HG03039 (cell line): ENCODE results near the gene DCP1B.

Experiments
- ATAC-seq: cut with Tn5 transposase; IDR thresholded peaks from one replicate; pipeline ENCODE4 v1.9.1; 2021; ENCODE audit warnings: mild to moderate bottlenecking, moderate library complexity; ENCODE audit not compliant: unreplicated experiment

DCP1B gene

DNA sequence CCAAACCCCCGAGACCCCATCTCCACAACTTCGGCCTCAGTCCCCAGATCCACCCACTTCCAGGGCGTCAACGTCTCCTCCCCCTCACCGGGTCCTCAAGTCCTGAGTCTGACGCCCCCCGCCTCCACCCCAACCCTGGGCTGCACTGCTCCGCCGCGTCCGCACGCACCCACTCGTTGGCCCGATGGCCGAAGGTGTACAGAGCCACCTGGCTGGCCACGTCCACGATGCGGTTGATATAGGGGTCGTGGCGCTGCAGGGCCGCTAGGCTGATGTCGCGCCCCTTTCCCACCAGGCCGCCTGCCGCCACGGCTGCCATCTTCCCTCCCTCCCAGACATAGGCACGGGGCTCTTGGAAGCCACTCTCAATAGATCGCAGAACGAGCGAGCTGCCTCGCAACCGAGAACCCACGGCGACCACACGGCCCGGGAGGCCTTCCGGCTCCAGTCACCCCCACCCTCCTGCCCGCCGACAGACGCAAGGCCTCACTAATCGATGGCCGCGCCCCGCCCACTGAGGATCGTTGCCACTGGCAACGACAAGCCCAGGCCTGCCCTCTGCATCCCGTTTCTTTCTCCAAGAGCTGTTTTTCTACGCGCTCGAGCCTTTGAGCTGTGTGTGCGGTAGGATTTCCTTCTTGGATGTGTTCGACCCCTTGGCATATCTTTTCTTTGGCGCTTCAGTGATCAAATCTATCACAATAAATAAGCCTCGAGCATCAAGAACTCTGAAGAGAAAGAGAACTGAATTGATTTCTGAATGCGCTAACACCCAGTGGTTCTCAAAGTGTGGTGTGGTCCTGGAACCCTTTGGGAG is at the start of gene DCP1B:
TSS of gene DCP1B (minus strand) at position 345 of the 817 bp plus-strand sequence. CDS start at position 319, 26 bp downstream.
- peak; percentile 96 for ATAC-seq

DNA sequence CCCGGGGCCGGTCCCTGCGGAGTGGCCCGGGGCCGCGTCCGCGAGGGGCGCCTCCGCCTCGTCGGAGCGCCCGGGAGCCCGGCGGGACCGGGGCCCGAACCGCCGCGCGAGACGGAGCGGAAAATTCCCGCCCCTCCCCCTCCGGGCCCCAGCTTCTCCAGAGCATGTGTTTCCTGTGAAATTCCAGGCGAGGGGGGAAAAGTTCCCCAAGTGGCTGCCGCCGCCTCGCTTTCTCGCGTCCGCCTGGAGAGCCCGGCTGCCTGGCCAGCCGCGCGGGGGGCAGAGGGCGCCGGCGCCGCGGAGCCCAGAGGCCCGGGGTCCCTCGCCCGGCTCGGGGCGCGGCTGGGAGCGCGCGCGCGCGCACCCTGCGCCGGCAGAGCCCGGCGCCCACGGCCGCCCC is 49.4 kb upstream of the DCP1B start:
- no peak for ATAC-seq

DNA sequence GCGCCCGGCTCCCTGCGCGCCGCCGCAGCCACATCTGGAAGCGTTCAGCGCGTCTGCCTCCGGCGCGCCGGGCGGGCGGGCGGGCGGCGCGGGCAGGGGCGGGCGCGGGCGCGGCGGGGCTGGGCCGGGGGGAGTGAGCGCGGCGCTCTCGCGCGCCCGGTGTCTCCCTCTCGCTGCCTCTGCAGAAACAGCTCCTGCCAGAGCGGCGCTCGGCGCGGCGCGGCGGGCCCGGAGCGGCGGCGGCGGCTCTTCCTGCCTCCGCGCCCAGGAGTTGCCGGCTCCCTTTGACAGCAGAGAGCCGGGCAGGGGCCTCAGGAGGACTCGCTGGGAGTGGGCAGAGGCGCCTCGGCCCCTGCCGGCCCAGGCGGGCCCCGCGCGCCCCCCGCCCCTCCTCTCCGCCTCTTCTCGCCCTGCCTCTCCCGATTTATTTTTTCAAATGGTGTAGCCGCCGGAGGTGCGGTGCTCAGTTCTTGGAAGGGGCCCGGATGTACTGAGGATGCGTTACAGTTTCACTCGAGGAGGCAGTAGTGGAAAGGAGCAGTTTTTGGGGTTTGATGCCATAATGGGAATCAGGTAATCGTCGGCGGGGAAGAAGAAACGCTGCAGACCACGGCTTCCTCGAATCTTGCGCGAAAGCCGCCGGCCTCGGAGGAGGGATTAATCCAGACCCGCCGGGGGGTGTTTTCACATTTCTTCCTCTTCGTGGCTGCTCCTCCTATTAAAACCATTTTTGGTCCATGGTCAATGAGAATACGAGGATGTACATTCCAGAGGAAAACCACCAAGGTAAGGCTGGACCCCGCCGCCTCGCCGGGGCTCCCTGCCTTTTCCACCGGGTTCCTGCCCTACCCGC is 48.8 kb upstream of the DCP1B start, which contains the start of gene CACNA1C:
TSS of gene CACNA1C (plus strand) at position 162 of the 853 bp plus-strand sequence. CDS start at position 738, 576 bp downstream.
- ATAC-seq: no peak

DNA sequence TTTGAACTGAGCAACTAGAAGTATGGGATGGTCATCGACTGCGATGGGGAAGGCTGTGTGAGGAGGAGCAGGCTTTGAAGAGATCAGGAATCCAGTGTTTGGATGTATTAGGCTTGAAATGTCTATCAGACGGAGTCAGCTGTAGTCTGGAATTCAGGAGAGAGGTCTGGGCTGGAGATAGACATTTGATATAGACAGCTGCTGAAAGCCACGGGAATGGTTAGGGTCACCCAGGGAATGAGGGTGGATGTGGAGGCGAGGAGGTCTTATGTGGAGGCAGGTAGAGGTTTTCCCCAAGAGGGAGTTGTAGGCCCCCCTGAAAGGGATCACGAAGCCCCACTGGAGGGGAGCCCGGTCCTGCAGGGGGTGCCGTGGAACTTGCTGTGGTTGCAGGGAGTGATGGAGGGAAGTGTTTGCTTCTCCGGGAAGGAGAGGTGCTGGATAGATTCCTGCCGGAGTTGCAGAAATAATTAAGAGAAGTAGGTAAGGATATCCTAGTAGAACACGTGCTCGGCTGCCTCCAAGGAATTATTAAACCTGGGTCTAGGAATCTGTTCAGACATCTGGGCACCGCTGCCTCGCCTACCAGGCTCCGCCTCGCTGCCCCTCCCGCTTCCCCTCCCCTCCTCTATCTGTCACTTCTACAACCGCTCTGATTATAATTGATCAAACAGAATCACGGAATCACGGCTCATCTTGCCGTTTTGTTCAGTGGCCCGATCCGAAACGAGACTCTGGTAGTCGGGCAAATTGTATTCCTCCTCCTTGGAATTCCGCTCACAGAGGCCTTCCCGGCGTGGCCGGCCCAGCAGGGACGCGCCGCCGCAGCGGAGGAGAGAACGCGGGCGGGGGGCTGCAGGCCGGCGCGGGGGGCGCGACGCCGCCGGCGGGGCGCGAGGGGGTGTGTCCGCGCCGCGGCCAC is 47.7 kb upstream of the DCP1B start:
- no peak for ATAC-seq

DNA sequence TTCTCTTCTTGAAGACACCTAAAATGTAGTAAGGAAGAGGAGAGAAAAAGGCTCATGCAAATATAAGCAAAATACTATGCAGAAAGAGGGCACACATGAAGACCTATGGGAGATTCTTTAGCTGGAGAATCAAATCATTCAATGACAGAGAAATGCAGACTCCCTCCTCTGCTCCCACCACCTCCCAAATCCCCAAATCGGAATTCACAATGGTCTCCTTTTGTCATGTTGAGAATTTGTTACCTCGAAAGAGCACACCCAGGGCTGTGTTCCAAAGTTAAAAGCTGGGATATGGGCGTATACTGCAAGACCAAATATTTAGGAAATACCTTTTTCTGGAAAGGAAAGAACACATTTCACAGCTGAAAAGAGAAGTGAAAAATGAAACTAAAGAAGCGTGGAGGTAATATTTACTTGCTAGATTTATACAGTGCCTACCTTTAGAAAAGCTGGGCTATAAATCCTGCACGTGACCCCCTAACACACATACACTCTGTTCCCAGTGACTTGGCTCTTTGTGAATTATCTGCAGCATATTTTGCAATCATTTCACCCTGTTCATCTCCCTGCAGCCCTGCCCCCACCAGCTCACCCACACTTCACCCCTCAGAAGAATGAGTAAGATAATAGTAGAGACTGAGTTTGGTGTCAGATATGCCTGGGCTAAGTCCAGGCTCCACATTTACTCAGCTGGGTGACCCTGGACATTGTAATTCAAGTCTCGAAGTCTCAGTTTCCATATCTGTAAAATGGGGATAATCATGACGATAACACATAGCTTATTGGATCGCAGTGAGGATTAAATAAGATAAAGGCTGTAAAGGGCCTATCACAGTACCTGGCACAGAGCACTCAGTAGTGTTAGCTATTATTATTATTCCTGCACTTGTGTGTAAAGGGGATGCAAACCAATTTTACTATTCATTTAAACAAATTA is 45.6 kb upstream of the DCP1B start:
- ATAC-seq: no peak

DNA sequence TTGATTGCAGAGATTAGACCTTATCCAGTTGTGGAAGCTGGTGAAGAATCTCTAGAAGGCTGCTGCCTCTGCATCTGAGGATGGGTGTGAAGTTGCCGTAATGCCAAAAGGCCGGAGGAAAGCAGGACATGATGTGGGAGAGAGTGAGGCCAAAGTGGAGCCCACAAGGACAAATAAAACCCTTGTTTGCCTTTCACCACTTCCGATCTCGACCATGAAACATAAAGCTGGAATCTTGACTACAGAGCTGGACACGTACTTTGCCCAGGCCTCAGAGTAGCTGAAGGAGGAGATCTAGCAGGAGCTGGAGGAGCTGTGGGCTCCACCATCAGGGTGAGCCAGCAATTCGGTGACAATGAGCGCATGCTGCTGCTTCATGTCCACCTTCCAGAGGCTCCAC is 43.5 kb upstream of the DCP1B start:
- no peak for ATAC-seq

DNA sequence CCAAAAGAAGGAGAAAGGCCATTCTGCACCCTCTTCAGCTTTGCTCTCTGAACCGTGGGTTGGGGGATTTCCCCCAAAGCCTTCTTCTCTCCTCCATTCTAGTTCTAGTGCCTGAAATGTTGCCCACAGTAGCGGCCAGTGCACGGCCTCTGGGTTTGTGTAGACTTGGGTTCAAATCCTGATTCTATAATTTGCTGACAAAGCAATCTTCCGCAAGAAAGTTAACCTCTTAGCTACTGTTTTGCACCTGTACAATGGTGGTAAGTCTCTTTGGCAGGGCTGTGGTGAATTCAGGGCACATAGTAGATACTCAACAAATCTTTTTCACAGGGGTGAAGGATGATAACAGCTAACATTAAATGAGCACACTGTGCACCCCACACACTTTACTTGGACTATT is 42.7 kb upstream of the DCP1B start:
- ATAC-seq: no peak

DNA sequence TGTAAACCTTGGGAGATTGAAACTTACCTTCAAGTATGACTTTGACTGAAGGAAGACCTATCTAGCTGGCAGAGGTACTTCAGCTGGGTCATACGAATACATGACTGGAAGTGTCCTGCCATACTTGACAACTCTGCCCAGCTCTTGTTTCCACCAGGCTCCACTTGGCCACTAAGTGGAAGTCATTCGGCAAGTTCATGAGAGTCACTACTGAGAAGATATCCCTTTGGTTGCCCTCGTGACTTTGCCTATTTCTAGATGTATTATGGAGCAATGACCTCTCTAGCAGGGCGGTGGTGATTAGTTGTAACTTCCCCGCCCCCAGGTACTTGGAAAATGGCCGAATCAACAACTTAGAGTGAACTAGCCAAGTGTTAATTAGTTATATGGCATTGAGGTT is 39.9 kb upstream of the DCP1B start:
- ATAC-seq: no peak

DNA sequence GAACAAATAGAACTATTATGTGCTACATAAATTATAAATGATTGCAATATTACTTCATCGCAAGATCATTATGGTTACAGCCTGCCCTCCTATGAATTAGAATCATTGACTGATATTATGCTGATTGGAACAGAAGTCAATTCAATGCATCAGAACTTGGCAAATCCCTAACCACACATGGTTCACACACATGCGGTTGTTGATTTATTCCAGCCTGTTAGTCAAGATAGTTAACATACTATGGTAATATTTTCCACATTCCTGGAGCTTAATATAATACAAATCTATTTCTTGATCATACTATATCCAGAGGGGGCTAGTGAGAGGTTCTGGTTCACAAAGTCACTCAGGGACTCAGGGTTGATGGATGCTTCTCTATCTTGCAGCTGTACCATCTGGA is 38.8 kb upstream of the DCP1B start:
- ATAC-seq: no peak

DNA sequence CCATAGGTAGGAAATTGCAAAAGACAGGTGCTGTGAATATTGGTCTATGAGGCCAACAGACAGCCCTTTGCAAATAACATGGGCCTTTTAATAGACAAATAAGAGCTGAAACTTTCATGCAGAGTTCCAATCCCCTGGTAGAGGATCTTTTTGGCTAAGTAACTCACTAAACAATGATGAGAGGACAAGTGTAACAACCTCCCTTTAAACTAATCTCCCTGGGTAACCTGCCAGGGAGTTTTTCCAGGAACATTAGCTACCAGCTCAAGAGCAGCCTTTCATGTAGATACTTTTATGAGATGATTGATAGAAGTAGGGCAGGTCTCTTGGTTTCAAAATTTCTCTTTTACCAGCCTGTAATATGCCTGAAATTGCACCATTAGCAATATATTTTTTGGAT is 34.8 kb upstream of the DCP1B start:
- ATAC-seq: no peak

DNA sequence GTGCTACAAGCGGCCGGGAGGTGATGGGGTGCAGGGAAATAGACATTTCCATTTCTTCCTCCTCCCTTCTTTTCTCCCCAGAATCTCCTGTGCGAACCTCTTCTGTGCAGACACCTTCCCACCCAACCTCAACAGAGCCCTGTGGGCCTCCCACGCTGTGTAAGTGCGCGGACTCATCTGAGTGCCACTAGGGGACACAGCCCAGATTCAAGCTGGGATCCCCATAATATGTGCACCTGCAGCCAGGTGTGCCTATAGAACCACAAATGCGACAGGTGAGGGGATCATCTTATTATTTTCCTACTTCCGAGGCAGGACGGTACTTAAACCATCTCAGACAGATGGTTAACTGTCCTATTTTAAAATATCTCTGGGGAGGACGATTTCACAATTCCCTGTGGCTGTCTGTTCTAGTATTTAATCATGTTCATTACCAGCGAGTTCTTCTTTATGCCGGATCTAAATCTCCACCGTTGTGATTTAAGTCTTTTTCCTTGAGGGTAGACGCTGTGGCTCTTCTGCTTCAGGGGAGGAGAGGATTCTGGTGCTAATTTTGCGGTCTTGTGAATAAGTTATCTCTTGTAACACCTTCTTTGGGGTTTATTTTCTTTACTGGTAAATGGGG is 31.3 kb upstream of the DCP1B start:
- peak; percentile 10 for ATAC-seq

DNA sequence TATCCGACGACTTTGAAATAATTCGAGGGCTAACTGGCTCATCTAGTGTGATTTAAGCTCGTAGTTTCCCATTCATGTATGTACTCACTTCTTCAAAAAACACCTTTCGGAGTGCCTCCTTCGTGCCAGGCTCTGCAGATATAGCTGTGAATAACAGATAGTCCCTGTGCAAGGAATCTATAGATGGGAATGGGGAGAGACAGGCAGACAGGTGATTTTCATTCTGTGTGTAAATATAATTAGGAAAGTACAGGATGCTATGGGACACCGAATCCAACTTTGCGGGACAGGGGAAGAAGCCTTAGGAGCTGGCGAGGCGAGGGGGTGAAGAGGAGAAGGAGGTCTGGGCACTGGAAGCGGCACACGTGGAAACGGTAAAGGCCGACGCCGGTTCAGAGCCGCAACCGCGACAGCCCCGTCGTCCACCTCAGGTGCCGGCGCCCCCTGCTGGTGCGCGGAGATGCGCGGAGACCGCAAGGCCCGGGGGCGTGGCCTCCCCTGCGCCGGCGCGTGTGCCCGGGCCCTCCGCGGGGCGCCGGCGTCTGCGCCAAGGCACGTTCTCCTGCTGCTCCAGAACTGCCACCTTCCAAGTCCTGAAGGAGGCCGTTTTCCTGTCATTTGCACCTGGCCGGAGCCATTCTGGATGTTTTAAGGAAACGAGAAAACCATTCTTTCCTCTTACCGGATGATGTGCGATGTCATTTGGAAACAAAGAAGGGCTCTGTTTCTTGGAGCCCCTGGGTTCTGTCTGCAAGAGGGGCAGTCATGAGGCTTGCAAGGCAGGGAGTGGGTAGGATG is 30.6 kb upstream of the DCP1B start:
- ATAC-seq: peak; percentile 54

DNA sequence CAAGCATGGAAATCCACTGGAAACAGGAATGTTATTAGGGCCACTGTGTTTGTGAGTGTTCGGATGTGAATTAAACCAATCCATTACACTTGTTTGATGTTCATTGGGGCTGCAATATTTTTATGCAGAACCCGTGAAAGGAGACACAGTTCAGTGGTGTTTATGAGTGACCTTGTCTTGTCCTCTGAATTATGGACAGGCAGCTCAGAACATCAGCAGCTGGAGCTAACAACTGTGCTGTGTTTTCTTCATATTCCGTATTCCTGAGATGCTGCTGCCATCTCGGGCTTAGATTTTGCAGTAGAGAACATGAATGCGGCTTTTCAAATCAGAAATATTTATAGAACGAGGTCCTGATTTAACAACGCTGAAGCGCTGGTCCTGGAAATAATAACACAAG is 28.2 kb upstream of the DCP1B start:
- no peak for ATAC-seq

DNA sequence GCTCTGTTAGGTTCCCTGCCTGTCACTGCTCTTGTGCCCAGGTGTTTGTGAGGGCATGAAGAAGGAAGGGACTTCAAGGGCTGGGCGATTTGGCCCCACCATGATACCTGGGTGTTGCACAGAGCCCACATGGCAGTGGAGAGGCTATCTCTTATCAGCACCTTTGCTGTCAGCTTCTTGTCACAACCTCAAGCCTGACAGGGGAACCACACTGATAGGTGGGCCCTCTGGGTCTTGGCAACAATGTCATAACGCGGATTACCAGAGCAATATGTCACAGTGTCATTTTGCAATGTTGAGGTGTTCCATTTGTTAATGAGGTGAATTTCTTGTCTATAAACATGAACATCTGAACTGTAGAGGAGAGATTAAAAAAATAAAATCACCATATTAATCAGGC is 25.6 kb upstream of the DCP1B start:
- no peak for ATAC-seq

DNA sequence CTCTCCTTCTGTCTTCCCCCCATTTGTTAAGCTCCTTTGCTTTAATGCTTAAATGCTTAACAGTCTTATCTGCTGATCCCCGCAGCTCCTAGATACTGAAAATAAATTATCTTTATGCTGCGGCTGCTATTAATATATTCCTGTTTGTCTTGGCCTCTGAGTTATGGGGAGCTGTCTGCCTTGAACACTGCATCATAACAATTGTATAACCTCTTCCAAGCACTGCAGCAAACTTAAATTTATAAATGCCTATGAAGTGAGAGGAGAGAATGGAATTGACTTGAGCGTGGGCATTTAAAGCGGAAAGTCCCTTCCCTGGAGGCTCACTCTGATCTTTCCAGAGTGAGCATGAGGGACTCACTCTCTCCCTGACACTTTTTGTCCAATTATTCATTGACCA is 23.1 kb upstream of the DCP1B start:
- ATAC-seq: no peak

DNA sequence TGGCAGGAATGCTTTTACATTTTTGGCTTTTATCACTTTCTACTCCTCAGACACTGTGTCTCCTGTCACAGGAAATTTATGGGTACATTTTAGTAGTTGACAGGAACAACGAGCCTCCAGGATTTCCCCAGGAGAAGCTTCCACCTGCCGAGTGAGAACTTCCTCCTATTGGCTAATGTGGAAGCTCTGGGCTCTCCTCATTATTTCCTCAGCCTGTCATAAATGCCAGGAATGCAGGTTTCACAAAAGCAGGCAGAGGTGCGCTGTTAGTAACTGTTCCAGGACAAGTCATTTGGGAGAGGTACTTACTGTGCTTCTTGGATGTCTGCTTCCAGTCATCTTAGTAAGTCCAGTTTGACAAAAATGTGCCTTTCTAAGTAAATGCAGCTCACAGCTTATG is 19.1 kb upstream of the DCP1B start:
- no peak for ATAC-seq

DNA sequence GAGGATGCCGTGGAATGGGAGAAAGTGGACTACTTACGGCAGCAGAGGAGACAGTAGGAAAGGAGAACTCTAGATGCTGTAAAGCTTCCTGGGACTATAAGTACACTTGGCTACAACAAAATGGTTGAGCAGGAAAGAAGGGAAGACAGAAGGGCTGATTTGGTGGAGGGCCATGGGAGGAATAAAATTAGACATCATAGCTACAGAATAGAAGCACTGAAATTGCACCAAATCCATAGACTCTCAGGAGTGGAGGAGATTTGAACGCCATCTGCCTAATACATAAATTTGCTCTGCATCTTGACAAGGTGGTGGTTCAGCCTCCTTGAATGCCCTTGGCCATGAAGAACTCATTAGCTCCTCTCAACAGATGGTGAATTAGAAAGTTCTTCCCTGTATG is 16.3 kb upstream of the DCP1B start:
- ATAC-seq: no peak

DNA sequence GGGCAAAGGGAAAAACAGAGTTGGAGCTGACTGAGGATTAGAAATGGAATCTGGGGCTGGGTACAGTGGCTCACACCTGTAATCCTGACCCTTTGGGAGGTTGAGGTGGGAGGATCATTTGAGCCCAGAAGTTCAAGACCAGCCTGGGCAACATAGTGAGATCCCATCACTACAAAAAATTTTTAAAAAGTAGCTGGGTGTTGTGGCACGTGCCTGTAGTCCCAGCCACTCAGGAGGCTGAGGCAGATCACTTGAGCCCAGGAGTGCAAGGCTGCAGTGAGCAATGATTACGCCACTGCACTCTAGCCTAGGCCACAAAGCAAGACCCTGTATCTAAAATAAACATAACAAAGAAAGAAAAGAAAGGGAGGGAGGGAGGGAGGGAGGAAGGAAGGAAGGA is 14.9 kb upstream of the DCP1B start:
- ATAC-seq: no peak

DNA sequence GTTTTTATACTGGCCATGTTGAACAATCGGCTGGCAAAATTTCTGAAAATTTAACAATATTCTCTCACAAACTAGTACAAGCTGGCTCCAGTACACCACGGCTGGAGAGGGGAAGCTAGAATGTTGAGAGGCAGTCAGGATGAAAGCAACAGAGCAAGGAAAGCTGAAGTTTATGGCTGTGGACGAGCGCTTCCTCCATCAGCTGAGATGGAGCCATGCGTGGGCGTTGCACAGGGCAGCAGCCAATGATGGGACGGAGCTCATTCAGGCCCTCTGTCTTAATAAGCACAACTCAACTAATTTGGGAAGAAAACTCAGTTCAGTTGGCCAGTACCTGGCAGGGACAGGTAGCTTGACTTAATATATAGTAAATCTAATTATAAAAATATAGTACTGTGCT is 14.1 kb upstream of the DCP1B start:
- ATAC-seq: no peak
